GM12873 (cell line): ENCODE data around the gene ARHGAP9.

ENCODE experiments used
- TF ChIP-seq, protein P1 (sequence below): IDR thresholded peaks from 2 replicates; pipeline ENCODE4 v1.5.1; 2012; ENCODE audit warnings: low read depth, mild to moderate bottlenecking, moderate library complexity, low read length, control low read depth; ENCODE audit not compliant: insufficient read depth; ENCODE audit errors: missing control alignments

ARHGAP9 gene

GRCh38 chr12:57498132-57498502 lies 18.5 kb upstream of the ARHGAP9 start:
- TF ChIP-seq, protein P1, sequence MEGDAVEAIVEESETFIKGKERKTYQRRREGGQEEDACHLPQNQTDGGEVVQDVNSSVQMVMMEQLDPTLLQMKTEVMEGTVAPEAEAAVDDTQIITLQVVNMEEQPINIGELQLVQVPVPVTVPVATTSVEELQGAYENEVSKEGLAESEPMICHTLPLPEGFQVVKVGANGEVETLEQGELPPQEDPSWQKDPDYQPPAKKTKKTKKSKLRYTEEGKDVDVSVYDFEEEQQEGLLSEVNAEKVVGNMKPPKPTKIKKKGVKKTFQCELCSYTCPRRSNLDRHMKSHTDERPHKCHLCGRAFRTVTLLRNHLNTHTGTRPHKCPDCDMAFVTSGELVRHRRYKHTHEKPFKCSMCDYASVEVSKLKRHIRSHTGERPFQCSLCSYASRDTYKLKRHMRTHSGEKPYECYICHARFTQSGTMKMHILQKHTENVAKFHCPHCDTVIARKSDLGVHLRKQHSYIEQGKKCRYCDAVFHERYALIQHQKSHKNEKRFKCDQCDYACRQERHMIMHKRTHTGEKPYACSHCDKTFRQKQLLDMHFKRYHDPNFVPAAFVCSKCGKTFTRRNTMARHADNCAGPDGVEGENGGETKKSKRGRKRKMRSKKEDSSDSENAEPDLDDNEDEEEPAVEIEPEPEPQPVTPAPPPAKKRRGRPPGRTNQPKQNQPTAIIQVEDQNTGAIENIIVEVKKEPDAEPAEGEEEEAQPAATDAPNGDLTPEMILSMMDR = no peak

DNA sequence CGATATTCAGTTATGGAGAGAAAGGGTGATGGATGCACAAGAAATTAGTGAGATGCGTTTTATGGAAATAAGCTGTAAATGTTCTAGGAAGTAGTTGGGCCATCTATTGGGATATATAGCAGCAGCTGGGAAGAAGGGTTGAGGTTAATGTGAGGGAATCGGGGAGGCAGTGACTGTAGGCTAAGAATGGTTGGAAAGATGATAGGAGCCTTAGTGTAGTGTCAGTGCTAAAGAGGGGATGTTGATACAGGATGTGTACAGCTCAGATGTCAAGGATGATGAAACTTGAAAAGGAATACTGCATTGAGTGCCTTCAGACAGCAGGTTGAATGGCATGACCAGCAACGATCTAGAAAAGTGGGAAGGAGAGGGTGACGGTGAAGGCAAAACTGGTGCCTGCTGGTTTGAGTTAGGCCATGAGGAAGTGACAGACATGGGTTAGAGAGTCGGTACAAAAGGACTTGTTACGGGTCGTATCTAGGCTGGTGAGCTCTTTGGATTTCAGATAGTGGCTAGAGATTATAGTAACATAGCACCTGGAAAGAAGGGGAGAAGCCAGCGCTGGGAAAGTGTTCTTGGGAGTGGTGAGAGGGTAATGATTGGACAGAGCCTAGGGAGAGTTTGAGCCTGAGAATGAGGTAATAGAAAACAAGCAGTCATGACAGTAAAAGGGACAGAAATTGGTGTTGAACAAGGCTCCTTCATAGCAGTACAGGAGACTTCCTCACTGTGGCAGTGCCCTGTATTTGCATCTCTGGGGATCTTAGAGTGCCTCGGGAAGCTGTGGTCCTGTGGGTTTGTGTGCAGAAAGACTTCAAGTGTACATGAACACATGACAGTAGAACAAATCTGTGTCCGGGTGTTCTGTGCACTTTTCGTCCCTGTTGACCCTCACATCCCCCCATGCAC lies 17.8 kb upstream of the ARHGAP9 start:
- TF ChIP-seq, protein P1 = no peak

DNA sequence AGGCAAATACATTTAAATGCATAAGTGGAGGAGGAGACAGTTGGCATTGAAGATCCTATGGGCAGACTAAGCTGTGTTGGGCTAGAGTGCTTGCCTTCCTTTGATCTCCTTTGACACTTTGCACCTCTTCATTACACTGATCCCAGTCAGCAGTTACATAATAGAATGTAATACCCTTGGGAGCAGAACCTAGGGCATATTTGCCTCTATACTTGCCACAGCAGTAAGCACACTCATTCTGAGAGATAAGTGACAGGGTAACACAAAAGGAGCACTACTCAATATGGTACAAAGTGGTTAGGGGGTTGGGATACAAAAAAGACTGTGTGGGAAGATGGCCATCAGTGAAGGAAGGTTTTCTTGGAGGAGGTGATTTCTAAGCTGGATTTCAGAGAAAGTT lies 17.2 kb upstream of the ARHGAP9 start:
- TF ChIP-seq, protein P1 = no peak

DNA sequence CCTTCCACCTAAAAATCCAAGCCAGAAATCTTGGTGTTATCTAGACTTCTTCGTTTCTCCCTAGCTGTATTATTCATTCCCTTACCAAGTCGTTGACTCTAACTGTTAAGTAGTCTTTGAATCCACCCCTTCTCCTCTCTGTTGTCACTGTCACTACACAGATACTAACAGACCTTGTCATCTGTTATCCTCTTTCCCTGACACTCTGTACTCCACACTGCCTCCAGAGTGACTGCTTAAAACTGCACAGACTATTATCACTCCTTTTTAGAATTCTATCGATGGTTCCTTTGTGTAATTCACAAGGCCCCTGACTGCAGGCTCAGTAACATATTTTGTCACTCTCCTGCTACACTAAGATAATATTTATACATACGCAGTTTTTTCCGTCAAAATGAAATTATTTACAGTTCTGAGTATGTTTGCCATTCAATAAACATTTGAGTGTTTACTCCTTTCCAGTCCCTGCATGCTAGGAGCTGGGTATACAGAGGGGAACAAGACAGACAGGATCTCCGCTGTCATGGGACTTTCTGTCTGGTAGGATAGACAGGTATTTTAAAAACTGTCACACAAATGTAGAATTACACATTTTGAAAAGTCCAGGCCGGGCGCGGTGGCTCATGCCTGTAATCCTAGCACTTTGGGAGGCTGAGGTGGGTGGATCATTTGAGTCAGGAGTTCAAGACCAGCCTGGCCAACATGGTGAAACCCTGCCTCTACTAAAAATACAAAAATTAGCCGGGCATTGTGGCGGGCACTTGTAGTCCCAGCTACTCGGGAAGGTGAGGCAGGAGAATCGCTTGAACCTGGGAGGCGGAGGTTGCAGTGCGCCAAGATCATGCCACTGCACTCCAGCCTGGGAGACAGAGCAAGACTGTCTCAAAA lies 12.0 kb upstream of the ARHGAP9 start:
- TF ChIP-seq, protein P1 = peak; percentile 33

DNA sequence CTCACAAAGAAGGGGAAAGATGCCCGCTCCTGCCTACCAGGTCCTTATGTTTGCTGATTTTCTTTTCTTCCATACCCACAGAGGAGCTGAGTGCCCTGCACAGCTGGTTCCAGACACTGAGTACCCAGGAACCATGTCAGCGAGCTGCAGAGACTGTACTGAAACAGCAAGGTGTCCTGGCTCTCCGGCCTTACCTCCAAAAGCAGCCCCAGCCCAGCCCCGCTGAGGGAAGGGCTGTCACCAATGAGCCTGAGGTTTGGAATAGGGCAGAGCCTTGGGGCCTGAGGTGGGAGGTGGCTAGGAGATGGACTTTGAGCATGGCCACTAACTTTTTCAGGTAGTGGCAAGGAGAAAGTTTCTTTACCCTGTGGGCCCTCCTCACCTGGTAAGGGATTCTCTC lies 10.5 kb upstream of the ARHGAP9 start:
- TF ChIP-seq, protein P1 = no peak

DNA sequence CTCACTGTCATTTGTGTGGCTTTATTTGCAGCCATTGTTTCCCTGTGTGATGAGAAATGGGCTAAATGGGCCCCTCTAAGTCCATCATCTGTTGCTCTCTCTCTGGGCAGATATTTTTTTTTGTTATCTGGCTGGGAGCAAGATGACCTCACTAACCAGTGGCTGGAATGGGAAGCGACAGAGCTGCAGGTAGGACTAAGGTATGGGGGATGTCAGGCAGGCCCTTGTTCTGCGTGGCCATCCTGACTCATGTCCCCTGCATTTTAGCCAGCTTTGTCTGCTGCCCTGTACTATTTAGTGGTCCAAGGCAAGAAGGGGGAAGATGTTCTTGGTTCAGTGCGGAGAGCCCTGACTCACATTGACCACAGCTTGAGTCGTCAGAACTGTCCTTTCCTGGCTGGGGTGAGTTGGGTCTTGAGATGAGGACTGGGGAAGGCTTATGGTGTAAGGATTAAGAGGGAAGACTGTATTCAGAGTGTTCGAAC lies 9.5 kb upstream of the ARHGAP9 start:
- TF ChIP-seq, protein P1 = no peak

GRCh38 chr12:57488402-57489156 lies 8.9 kb upstream of the ARHGAP9 start:
- TF ChIP-seq, protein P1 = no peak
